AG09319 (cell line): ENCODE data around the gene SCLT1.

Source experiments
- DNase-seq: peaks from one replicate; pipeline ENCODE4 v3.0.0-alpha.2; 2010; ENCODE audit warnings: low read depth; ENCODE audit errors: extremely low read depth
- TF ChIP-seq, protein P1 (sequence below): IDR thresholded peaks from 2 replicates; pipeline ENCODE4 v1.5.1; 2011; ENCODE audit warnings: low read depth, mild to moderate bottlenecking, inconsistent platforms, low read length, moderate library complexity

Gene SCLT1

DNA sequence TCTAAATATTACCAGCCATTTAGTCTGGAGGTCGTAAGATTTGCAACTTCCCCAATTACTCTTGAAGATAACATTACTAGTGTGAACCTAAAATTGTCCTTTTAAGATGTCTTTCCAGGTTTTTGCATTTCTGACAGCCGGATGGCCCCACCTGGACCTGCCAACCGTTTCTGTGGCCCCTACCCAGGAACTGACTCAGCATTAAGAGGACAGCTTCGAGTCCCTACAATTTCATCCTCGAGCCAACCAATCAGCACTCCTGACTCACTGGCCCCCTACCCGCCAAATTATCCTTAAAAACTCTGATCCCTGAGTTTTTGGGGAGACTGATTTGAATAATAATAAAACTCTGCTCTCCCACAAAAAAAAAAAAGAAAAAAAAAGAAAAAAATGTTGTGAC lies 112.0 kb downstream of the SCLT1 start:
- TF ChIP-seq, protein P1, sequence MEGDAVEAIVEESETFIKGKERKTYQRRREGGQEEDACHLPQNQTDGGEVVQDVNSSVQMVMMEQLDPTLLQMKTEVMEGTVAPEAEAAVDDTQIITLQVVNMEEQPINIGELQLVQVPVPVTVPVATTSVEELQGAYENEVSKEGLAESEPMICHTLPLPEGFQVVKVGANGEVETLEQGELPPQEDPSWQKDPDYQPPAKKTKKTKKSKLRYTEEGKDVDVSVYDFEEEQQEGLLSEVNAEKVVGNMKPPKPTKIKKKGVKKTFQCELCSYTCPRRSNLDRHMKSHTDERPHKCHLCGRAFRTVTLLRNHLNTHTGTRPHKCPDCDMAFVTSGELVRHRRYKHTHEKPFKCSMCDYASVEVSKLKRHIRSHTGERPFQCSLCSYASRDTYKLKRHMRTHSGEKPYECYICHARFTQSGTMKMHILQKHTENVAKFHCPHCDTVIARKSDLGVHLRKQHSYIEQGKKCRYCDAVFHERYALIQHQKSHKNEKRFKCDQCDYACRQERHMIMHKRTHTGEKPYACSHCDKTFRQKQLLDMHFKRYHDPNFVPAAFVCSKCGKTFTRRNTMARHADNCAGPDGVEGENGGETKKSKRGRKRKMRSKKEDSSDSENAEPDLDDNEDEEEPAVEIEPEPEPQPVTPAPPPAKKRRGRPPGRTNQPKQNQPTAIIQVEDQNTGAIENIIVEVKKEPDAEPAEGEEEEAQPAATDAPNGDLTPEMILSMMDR = no peak
- DNase-seq = no peak

DNA sequence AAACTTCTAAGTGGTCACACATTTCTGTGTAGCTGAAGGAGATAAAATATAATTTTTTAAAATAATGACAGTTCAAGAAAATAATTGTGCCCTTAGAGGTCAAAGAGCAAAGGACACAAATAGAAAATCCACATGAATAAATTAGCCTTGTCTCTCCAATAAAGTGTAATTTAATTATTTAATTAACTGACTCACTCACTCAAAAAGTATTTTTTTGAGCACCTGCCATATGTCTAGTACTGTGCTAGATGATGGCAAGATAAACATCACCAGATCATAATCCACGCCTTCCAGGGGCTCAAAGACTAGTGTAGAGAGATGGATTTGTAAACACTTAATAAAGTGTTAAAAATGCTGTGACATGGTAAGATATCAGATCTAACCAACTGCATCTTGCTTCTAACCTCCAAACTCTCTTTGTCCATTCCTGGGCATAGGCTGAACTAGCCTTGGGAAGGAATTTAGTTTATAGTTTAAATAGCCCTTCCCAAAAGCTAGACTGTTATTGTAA lies 112.5 kb downstream of the SCLT1 start:
- no peak for DNase-seq

DNA sequence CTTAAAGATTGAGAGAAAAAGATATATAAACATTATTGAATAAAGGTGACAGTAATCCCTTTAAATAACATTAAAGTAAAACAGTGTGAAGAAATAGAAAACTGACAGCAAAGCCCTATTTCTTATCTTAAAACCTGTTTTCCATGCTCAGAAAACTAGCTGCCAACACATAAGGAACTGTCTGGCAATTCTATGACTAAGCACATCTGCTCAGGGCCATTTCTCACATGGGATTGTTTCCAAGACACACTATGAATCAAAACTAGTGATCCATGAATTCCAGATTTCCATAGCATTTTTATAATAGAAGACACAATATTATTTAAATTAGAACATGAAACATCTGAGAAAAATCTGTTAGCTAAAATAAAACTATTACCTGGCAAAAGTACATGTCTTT lies 113.4 kb downstream of the SCLT1 start:
- DNase-seq = peak; percentile 63
- TF ChIP-seq, protein P1 = no peak

More for the DNA sequence above, 112.5 kb downstream of the SCLT1 start:
- TF ChIP-seq, protein P1 = no peak

DNA sequence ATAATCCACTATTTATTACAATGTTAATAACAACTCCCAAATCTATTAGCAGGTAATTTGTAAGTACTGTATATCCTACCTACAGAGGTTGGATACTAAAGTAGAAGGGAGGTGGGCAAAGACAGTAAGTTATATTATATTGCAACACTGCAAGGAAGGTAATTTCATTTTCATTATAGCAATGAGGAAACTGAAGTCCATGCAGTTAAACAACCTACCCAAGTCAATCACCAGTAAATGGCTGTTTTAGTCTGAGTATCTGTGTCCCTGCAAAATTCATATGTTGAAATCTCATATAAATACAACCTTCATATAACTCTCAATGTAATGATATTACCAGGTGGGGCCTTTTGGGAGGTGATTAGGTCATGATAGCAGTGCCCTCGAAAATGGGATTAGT lies 114.4 kb downstream of the SCLT1 start:
- TF ChIP-seq, protein P1 = no peak
- no peak for DNase-seq

DNA sequence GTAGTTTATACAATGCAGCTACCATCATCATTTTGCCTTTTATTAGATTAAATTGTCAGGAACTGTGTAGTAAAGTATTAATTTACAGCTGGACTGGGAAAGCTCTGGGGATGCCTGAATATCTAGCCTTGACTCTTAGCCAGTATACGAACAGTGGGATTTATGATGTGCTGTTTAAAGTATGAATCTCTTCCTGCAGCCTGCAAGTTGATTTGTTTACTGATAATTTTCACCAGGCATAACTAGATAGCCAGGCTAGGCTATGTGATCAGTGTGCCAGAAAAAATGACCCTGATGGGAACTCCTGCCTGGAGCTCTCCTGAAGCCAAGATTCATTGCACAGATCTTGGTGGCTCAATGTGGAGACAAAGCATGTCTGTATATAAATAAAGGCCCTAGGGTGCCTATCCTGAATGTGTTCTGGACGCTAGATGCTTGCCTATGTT lies 119.2 kb downstream of the SCLT1 start:
- TF ChIP-seq, protein P1 = no peak
- DNase-seq = peak; percentile 34

DNA sequence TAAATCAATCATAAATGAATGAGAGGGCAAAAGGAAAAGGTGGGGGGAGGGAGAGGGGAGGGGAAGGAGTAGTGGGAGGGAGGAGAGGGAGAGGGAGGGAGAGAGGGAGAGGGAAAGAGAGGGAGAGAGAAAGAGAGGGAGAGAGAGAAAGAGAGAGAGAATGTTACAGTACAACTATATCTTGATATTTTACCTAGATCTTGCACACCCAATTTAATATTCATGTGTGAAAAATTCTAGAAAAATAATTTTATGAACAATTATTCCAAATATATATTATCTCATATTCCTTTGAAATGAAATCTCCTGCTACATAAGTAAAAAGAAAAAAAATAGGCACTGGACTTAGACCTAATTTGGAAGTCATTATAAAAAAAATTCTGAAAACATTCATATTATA lies 120.0 kb downstream of the SCLT1 start:
- TF ChIP-seq, protein P1 = no peak
- DNase-seq = no peak

DNA sequence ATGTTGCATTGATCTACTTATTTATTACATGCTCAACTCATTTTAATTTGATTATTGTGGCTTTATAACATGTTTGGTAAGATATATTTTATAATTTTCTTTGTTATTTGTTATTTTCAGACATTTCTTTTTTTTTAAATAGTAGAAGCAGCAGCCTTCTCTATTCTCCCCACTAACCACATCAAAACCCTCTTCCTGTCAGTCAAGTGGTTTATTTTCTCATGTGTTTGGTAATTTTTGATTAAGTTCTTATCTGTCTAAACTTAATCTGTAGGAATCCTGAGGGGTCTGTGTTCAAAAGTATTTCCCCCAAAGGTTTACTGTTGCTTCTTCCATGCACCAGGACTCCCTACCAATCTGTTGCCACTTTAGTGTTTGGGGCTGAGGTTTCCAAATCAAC lies 131.9 kb downstream of the SCLT1 start:
- no peak for DNase-seq
- TF ChIP-seq, protein P1 = no peak
